Mesodermal cell (in vitro differentiated cells): ENCODE data around the gene IGSF9B.
A peak's percentile ranks its signal among the peaks of the same experiment; 100 is the strongest.

Source experiments
- H3K27ac ChIP-seq: 2 replicates; pipeline ENCODE4 v1.7.0; 2013; ENCODE audit warnings: mild to moderate bottlenecking, low read depth, low read length, moderate library complexity; ENCODE audit not compliant: severe bottlenecking
- H3K36me3 ChIP-seq: 2 replicates; pipeline ENCODE4 v1.7.1; 2013; ENCODE audit warnings: mild to moderate bottlenecking, low read length, moderate library complexity; ENCODE audit not compliant: control insufficient read depth, insufficient read depth
- H3K4me1 ChIP-seq: one replicate; pipeline ENCODE4 v1.7.1; 2013; ENCODE audit warnings: mild to moderate bottlenecking, low read length; ENCODE audit not compliant: insufficient read depth, control insufficient read depth, poor library complexity, severe bottlenecking
- H3K4me3 ChIP-seq: 2 replicates; pipeline ENCODE4 v1.7.0; 2013; ENCODE audit warnings: low read length, control low read depth, mild to moderate bottlenecking; ENCODE audit not compliant: insufficient read depth, poor library complexity, severe bottlenecking; ENCODE audit errors: extremely low read depth
- H3K9me3 ChIP-seq: 2 replicates; pipeline ENCODE4 v1.7.1; 2013; ENCODE audit warnings: mild to moderate bottlenecking, low read length, moderate library complexity; ENCODE audit not compliant: control insufficient read depth
- WGBS, 2 experiments: methylation state at CpG; one replicate each; pipeline ENCODE4 v1.1.5; 2013; ENCODE audit warnings: missing lambda C conversion rate in 2 of 2; ENCODE audit not compliant: insufficient coverage in 2 of 2; 5-methylcytosine and 5-hydroxymethylcytosine counted together

The IGSF9B gene

GRCh38 chr11:133937015-133937414 lies 19.8 kb downstream of the IGSF9B start:
- no peaks in the 10 kb centered on the region for H3K36me3 ChIP-seq
- H3K4me3 ChIP-seq: no peak overlapping the region
- WGBS, 2 experiments: 91 to 93% methylated on average over 11 to 12 of the region's 13 CpGs
- peaks cover 30% of the 10 kb centered on the region for H3K4me1 ChIP-seq
- H3K27ac ChIP-seq: peak overlapping the region; percentile 75
- H3K9me3 ChIP-seq: no peaks in the 10 kb centered on the region

GRCh38 chr11:133936592-133936991 lies 20.2 kb downstream of the IGSF9B start:
- H3K4me3 ChIP-seq: no peak overlapping the region
- peaks cover 30% of the 10 kb centered on the region for H3K4me1 ChIP-seq
- H3K36me3 ChIP-seq: no peaks in the 10 kb centered on the region
- no peaks in the 10 kb centered on the region for H3K9me3 ChIP-seq
- WGBS, 2 experiments: 90 to 92% methylated on average over 9 of the region's 9 CpGs
- peak overlapping the region; percentile 75 for H3K27ac ChIP-seq

GRCh38 chr11:133936136-133936535 lies 20.6 kb downstream of the IGSF9B start:
- H3K36me3 ChIP-seq: no peaks in the 10 kb centered on the region
- H3K4me1 ChIP-seq: peaks cover 30% of the 10 kb centered on the region
- WGBS, 2 experiments: 85 to 93% methylated on average over 12 to 13 of the region's 13 CpGs

GRCh38 chr11:133935551-133935910 lies 21.2 kb downstream of the IGSF9B start:
- H3K27ac ChIP-seq: peak overlapping the region; percentile 75
- WGBS, 2 experiments: 97 to 99% methylated on average over 15 of the region's 15 CpGs
- H3K4me3 ChIP-seq: no peak overlapping the region

More at GRCh38 chr11:133936136-133936535, 20.6 kb downstream of the IGSF9B start:
- Histone ChIP-seq H3K4me3 (no peak overlapping the region), H3K27ac (peak overlapping the region; percentile 75), H3K9me3 (no peaks in the 10 kb centered on the region)

GRCh38 chr11:133934599-133935550 lies 21.9 kb downstream of the IGSF9B start:
- H3K4me3 ChIP-seq: no peak overlapping the region
- H3K9me3 ChIP-seq: no peaks in the 10 kb centered on the region
- WGBS, 2 experiments: 87 to 89% methylated on average over 27 to 31 of the region's 33 CpGs
- H3K4me1 ChIP-seq: peaks cover 30% of the 10 kb centered on the region
- H3K36me3 ChIP-seq: no peaks in the 10 kb centered on the region
- H3K27ac ChIP-seq: no peak overlapping the region

More at GRCh38 chr11:133935551-133935910, 21.2 kb downstream of the IGSF9B start:
- H3K4me1 ChIP-seq: peaks cover 30% of the 10 kb centered on the region
- no peaks in the 10 kb centered on the region for H3K9me3 ChIP-seq
- H3K36me3 ChIP-seq: no peaks in the 10 kb centered on the region

DNA sequence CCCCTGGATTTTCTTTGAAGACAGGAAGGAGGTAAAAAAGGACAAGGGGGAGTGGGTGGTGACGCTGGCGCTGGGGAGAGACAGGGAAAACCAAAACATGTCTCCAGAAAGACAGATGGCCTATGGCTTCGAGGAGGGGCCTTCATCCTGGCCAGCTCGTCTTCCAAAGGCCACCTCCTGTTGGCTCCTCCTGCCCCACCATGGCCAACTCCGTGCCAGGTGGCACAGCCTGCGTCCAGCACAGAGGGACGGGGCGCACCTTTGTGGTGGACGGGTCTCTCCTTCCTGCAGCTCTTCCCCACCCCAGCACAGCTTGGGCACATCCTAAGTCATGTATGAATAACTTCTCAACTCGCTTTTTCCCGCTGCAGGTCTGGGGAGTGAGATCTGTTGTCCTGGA lies 22.7 kb downstream of the IGSF9B start:
- no peaks in the 10 kb centered on the region for H3K9me3 ChIP-seq
- peaks cover 32% of the 10 kb centered on the region for H3K4me1 ChIP-seq
- 94 to 98% methylated on average over 11 of the region's 11 CpGs for WGBS, 2 experiments
- no peaks in the 10 kb centered on the region for H3K36me3 ChIP-seq
- H3K27ac ChIP-seq: no peak overlapping the region
- H3K4me3 ChIP-seq: no peak overlapping the region

DNA sequence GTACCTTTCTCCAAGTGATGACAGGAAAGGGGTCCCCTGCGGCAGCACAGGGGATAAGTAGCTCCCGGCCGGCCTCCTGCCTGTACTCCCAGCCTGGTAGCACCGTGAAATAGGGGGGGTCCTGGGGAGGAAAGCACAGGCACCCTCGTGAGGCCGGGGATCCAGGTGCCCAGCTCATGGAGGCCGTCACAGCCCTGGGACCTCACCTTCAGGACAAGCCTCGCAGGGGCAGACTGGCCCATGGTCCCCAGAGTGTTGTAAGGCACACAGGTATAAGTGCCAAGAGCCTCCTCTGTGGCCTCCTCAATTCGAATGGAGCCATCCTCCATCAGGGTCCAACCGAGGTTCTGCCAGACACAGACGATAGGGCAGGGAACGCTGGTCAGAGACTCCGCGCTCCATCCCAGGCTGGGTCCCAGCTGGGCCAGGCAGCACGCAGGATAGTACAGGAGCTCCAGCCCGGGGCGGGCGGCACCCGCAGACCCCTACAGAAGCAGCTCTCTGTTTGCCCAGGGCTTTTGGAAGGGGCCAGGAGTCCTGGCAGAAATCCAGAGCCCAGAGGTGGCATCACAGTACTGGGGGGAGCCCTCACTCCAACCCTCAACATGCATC lies 25.2 kb downstream of the IGSF9B start:
- H3K4me1 ChIP-seq: peaks cover 31% of the 10 kb centered on the region
- H3K36me3 ChIP-seq: no peaks in the 10 kb centered on the region
- no peak overlapping the region for H3K27ac ChIP-seq
- 92 to 98% methylated on average over 16 to 18 of the region's 19 CpGs for WGBS, 2 experiments
- no peaks in the 10 kb centered on the region for H3K9me3 ChIP-seq
- H3K4me3 ChIP-seq: no peak overlapping the region

- Histone ChIP-seq H3K27ac (no peak overlapping the region), H3K9me3 (no peaks in the 10 kb centered on the region), H3K4me1 (peaks cover 25% of the 10 kb centered on the region), H3K36me3 (no peaks in the 10 kb centered on the region), H3K4me3 (no peak overlapping the region)
- 75 to 86% methylated on average over 33 to 36 of the region's 36 CpGs for WGBS, 2 experiments
Measured at GRCh38 chr11:133930767-133931448, 25.9 kb downstream of the IGSF9B start.

DNA sequence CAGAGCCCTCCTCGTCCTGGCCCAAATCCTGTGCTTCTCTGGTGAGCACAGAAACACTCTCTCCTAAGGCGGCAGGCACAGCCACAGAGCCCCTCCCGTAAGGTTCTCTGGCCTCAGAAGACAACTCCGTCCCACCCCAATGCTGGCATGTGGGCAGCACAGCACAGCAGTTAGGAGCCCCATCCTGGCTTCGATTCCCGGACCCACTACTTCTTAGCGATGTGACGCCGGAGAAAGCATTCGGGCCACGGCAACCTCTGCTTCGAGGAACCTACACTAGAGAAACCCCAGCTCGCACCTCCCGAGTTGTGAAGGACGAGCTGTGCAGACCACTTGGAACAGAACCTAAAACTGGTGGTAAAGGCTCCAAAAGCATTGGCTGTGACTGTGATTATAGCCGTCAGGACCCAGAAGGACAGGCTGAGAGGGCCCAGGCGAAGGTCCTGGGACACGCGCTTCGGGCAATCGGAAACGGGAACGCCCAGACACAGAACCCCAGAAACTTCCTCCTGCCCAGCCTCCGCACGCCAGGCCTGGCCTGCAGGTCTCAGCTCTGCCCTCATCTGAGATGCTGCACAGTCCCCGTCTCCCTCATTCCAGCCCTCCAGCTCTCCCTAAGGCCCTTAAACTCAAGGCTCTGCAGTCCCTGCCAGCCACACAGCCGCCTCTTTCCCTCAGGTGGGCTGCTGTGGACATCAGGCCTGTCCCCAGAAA lies 26.6 kb downstream of the IGSF9B start:
- Histone ChIP-seq H3K9me3 (no peaks in the 10 kb centered on the region), H3K36me3 (peaks cover 3% of the 10 kb centered on the region), H3K4me3 (no peak overlapping the region), H3K27ac (no peak overlapping the region), H3K4me1 (peaks cover 18% of the 10 kb centered on the region)
- WGBS, 2 experiments: 91% methylated on average over 27 of the region's 27 CpGs

GRCh38 chr11:133929401-133930052 lies 27.2 kb downstream of the IGSF9B start:
- Histone ChIP-seq H3K36me3 (peaks cover 9% of the 10 kb centered on the region), H3K4me3 (no peak overlapping the region), H3K27ac (no peak overlapping the region), H3K9me3 (no peaks in the 10 kb centered on the region), H3K4me1 (peaks cover 14% of the 10 kb centered on the region)
- WGBS, 2 experiments: 86 to 88% methylated on average over 17 to 18 of the region's 20 CpGs
